ENCODE results near the gene PSENEN. TPM values are rescaled to one million over a fixed set of nuclear protein-coding genes. Genes with fewer than 3 reads are reported as not detected.

Gene PSENEN
- total RNA-seq, 1 experiment from 2014 or later, result 69.7 TPM

- Mint-ChIP-seq H3K27me3 (ENCODE audit: low read depth) (no peaks in the 10 kb centered on the region; the same call in 1 of the 2 replicates), H3K9me3 (no peaks in the 10 kb centered on the region; a peak in 1 of 5 replicates), H3K36me3 (ENCODE audit: insufficient read depth in 1 of 3, low read depth in 3 of 3) (peaks cover 0 to 5% (median under 1%) of the 10 kb centered on the region in 3 experiments; a peak in 2 of 7 replicates), H3K4me3 (no peak overlapping the region; a peak in 1 of 5 replicates), H3K4me1 (peaks cover 20 to 35% of the 10 kb centered on the region in 2 experiments), H3K27ac (no peak overlapping the region)
- Histone ChIP-seq H3K23ac (ENCODE audit: insufficient read length, low read depth, low read length) (no peak overlapping the region), H4K5ac (ENCODE audit: insufficient read length, low read depth, low read length) (no peak overlapping the region), H3K27ac (ENCODE audit: insufficient read length, low read depth, low read length) (no peak overlapping the region), H4K91ac (ENCODE audit: insufficient read length, low read depth, low read length) (no peak overlapping the region), H3K18ac (ENCODE audit: insufficient read length, low read depth, low read length) (no peak overlapping the region), H2BK15ac (ENCODE audit: low read depth, low read length) (no peak overlapping the region), H4K8ac (replicated peaks; ENCODE audit: insufficient read length, low read depth, low read length) (no peak overlapping the region), H3K9me3 (ENCODE audit: control insufficient read depth, low read depth, low read length) (no peaks in the 10 kb centered on the region), H3T11ph (ENCODE audit: low read length) (no peak overlapping the region), H3K56ac (ENCODE audit: insufficient read length, low read depth, low read length) (no peak overlapping the region), H2AK5ac (ENCODE audit: insufficient read length, low read length) (no peak overlapping the region), H3K79me1 (ENCODE audit: insufficient read depth, low read depth, low read length, poor library complexity, severe bottlenecking) (no peaks in the 10 kb centered on the region), H3K4ac (ENCODE audit: low read depth, low read length) (no peak overlapping the region), H2BK5ac (ENCODE audit: insufficient read length, low read length) (no peak overlapping the region), H3K4me2 (ENCODE audit: insufficient read depth, insufficient read length, low read length) (no peak overlapping the region), H3K27me3 (ENCODE audit: insufficient read depth, low read length) (no peaks in the 10 kb centered on the region), H2AFZ (ENCODE audit: low read length) (no peak overlapping the region), H3K4me1 (ENCODE audit: insufficient read depth, low read length) (no peaks in the 10 kb centered on the region), H4K20me1 (ENCODE audit: control insufficient read depth, insufficient read depth, insufficient read length) (peaks cover 3% of the 10 kb centered on the region), H3K23me2 (ENCODE audit: insufficient read length, low read depth, low read length, poor library complexity, severe bottlenecking) (peaks cover 7% of the 10 kb centered on the region), H3K9ac (ENCODE audit: extremely low read depth, insufficient read length, low read length) (no peak overlapping the region), H2BK120ac (ENCODE audit: low read depth, low read length, poor library complexity, severe bottlenecking) (no peak overlapping the region), H2BK12ac (ENCODE audit: insufficient read length, low read depth, low read length) (no peak overlapping the region), H2BK20ac (ENCODE audit: low read depth, low read length, poor library complexity, severe bottlenecking) (no peak overlapping the region), H3K14ac (ENCODE audit: insufficient read depth, low read length) (no peak overlapping the region), H3K79me2 (ENCODE audit: insufficient read depth, low read length) (no peaks in the 10 kb centered on the region)
- no CpG with 5 or more reads among the region's 31 CpGs for WGBS (ENCODE audit: extremely low coverage, insufficient read length, low lambda C conversion rate)
- TF ChIP-seq, protein P1, sequence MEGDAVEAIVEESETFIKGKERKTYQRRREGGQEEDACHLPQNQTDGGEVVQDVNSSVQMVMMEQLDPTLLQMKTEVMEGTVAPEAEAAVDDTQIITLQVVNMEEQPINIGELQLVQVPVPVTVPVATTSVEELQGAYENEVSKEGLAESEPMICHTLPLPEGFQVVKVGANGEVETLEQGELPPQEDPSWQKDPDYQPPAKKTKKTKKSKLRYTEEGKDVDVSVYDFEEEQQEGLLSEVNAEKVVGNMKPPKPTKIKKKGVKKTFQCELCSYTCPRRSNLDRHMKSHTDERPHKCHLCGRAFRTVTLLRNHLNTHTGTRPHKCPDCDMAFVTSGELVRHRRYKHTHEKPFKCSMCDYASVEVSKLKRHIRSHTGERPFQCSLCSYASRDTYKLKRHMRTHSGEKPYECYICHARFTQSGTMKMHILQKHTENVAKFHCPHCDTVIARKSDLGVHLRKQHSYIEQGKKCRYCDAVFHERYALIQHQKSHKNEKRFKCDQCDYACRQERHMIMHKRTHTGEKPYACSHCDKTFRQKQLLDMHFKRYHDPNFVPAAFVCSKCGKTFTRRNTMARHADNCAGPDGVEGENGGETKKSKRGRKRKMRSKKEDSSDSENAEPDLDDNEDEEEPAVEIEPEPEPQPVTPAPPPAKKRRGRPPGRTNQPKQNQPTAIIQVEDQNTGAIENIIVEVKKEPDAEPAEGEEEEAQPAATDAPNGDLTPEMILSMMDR (conservative IDR thresholded peaks at IDR 0.05), result no peak
- no peak for DNase-seq
Measured at GRCh38 chr19:35786299-35787160, 41.1 kb downstream of the PSENEN start.
